Activated CD4-positive, CD25-positive, alpha-beta regulatory T cell (primary cell): ENCODE results near the gene MAPK6.

Experiments
- DNase-seq, 4 experiments: peaks; one replicate each; lab custom pipeline; 2025; lab: John Stamatoyannopoulos, UW

The MAPK6 gene

DNA sequence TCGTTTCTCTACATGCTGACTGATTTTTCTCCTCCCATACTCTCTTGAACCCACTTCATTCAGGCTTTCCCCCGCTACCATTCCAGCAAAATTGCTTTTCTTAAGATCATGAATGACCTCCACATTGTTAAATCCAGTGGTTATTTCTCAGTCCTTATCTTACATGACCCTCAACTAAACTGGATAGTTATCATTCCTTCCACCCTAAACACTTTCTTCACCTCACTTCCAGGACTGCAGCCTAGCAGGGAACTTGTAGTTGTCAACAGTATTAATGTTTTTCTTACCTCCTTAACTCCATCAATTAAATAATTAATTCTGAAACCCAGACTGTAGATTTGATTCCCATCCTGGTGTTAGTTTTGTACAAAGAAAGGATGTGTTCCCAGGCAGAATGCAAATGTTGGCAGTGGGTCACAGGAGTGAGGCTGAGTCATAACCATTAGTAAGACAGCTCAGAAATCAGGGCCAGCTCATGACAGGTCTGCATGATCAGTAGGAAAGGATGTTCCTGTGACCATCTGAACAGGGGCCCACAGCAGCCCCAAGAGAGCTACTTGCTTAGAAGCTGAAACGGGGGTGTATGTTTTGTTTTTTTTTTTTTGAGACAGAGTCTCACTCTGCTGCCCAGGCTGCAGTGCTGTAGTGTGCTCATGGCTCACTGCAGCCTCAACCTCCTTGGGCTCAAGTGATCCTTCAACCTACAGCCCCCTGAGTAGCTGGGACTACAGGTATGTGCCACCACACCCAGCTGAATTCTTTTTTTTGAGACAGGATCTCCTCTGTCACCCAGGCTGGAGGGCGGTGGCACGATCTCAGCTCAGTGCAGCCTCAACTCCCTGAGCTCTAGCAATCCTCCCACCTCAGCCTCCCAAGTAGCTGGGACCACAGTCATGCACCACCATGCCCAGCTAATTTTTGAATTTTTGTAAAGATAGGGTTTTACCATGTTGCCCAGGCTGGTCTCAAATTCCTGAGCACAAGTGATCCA lies 84.5 kb downstream of the MAPK6 start:
- DNase-seq, result no peak

DNA sequence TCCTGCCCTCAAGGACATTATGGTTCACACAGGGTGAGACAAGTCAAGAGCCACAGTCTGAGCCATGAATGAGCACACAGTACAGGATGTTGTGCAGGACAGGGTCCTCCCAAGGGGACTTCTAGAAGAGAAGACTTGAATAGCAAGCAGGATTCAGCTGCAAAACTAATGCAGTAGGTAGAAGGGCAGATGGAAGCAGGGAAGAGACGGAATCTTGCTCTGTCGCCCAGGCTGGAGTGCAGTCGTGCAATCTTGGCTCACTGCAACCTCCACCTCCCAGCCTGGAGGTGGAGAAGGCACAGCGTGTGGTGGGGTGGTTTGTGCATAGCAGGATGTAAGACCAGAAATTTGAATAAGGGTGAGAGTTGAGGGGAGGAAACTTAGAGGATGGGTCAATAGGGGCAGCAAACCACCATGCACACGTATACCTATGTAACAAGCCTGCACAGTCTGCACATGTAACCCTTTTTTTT lies 85.5 kb downstream of the MAPK6 start:
- no peak for DNase-seq

DNA sequence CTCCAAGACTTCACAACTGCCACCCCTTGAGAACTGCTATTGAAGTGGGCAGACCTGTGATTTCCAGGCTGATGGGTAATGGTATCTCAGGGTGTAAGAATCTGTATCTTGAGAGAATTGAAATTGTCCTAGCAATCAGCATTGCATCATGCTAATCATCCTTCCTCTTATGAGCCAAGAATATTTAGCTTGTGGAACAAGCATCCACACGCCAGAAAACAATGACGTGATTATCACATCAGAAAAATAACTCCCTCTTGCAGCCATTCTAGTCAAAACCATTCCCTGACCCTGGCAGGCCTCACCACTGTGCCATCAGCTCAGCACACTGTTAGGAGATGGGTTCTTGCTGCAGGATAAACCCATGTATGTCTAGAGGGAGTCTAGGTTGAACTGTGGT lies 86.8 kb downstream of the MAPK6 start:
- no peak for DNase-seq

DNA sequence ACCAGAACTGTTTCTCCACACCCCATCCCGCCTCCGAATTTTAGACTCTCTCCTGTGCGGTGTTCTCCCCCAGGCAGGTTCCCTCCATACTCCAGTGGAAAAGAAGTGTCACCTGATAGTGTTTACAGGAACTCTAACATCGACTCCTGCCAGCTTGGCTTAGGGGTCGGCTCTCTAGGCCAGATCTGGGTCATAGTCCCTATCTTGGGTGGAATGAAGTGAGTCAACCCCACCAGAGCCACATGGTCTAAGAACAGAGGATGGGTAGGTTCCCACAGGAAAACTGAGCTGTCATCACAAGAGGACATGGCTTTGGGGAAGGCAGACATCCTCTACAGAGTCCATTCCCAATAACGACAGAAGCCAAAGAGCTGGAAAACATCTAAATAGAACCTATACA lies 87.6 kb downstream of the MAPK6 start:
- DNase-seq, result no peak

DNA sequence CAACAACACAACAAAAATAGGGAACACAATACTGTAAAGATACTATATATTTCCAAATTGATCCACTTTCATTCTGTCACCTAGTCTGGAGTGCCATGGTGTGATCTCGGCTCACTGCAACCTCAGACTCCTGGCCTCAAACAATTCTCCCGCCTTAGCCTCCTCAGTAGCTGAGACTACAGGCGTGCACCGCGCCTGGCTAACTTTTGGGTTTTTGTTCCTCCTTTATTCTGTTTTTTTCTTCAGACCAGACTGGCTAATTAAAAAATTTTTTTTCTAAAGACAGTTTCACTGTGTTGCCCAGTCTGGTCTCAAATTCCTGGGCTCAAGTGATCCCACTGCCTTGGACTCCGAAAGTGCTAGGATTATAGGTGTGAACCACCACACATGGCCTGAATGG lies 88.2 kb downstream of the MAPK6 start:
- no peak for DNase-seq

DNA sequence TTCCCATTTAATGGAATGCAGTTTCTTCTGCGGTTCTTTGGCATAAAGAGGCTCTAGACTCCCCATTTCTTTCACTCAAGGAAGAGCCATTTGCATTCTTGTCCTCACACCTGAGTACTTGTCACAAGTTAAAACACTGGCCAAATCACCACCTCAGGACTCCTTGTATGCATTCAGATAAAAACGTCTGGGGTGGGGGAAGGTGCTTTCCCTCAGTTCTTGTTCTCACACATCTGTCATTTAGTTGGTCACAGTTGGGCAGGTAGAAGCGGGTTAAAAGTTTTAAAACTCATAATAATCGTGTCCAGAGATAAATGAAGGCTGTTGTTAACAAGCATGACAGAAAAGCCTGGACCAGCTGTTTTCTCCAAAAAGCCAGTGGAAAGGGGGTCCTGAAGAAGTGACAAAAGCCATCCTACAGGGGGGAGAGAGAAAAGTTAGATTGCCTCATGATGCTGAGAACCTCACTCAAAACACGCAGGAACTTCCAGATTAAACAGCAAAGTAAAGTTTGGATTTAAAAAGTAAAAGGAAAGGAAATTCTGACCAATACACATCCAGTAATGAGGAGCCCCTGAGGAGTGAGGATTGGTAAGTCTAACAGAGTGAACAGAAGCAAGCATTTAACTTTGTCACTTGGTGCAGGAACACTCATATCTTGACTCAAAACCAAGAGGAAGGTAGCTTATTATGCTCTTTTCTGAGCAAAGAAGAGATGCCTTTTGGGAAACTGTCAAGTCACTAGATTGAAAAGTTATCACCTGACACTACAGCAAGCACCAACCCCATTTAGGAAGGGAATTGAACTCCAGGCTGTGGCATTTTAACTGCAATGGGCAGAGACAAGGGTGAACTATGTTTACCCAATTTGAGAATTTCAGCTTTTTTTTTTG lies 90.8 kb downstream of the MAPK6 start:
- DNase-seq, result no peak

DNA sequence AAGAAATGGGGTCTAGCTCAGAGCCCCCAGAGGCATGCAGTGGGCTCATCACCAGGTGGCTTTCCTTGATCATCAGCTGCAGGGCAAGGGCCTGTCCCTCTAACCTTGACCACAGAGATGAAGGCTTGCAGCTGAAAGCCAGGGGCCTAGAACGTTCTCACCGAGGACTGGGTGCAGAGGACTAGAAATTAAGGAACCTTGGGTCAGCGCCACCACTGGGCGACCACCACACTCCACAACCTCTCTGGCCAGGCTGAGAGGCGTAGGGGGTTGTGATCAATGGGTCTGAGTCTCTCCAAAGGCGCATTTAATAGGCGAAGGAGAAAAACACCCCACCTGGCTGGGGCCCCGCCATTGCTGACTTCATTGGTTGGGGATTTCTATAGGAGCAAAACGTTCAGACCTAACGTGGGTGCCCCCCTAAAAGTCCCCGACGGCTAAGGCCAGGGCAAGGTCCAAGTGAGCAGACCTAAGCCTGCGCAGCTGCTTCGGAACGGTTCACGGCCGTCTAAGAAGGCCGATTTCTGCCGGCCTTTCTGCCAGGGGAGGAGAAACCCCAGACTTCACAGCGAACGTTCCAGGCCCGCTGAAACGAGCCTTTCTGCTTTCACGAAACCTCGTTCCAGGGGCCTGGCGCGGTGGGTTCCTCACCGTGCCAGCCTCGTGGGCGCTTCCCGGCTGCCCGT lies 92.6 kb downstream of the MAPK6 start:
- DNase-seq, result no peak

DNA sequence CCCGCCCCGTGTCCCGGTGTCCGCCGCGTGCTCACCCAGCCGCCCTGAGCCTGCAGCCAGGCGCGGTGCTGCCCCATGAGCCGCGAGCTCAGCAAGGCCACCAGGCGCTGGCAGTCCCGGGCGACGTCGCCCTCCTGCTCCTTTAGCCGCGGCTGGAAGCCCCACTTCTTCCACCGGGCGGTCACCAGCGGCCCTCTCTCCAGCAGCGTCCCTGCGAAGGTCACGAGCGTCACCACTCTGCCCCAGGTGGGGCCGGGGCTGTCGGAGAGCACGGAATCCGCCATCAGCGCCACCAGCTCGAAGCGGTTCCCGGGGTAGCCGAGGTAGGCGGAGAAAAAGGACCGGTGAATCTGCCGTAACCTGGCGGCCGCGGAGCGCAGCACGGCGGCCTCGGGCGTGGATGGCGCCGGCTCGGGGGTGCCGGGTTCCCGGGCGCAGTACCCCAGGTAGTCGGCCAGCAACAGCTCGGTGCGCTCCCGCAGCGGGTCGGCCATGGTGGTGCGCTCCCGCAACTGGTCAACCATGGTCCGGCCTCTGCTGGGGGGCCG lies 93.3 kb downstream of the MAPK6 start:
- peak in 3 of 4 experiments; percentile 7 to 18 (median 14) for DNase-seq

DNA sequence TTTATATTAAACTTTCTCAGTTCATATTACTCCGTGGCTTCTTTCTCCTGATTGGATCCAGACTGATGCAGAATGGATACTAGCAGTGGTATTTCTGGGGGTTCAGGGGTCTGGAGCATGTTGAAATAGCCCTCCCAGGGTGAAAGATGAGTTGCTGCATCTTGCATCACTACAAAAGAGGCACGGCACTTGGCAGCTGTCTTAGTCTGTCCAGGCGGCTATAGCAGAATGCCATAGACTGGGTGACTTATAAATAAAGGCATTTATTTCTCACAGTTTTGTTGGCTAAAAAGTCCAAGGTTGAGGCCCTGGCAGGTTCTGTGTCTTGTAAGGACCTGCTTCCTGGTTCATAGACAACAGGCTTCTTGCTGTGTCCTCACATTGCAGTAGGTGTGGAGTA lies 94.2 kb downstream of the MAPK6 start:
- DNase-seq, result no peak

DNA sequence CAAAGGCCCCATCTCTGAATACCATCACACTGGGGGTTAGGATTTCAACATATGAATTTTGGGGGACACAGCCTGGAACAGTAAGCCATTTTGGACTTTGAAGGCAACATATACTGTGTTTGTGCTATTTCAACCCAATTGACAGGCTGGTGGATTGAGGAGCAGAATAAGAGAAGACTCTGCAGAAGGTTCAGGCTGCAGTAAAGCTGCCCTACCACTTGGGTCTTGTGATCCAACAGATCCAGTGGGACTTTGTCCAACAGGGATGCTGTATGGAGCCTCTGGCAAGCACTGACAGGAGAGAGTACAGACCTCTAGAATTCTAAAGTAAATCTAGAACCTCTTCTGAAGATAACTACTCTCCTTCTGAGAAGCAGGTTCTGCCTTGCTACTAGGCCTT lies 94.7 kb downstream of the MAPK6 start:
- DNase-seq, result no peak

DNA sequence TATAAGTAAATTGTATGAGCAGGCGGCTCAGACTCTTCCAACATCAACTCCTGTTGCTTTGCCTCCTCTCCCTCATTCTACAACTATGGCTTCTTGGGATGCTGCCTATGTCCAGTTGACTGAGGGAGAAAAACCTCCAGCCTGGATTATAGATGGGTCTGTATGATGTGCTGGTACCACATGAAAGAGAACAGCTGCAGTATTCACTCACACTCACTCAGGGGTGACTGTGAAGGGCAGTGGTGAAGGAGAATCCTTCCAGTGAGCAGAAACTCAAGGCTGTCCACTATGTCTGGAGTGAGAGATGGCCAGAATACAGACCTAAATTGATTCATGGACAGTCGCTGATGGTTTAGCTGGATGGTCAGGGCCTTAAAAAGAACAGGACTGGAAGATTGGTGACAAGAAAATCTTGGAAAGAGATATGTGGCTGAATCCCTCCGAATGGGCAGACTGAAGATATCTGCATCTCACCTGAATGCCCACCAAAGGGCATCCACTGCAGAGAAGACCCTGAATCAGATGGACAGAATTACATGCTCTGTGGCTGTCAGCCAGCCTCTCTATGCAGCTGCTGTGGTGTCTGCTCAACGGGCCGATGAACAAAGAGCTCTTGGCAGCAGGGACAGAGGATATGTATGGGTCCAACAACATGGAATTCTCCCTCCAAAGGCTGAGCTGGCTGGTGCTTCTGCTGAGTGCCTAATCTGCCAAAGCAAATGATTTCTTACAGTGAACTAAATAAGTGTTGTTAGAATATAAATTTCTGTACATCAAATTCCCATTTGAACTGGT lies 95.4 kb downstream of the MAPK6 start:
- no peak for DNase-seq

DNA sequence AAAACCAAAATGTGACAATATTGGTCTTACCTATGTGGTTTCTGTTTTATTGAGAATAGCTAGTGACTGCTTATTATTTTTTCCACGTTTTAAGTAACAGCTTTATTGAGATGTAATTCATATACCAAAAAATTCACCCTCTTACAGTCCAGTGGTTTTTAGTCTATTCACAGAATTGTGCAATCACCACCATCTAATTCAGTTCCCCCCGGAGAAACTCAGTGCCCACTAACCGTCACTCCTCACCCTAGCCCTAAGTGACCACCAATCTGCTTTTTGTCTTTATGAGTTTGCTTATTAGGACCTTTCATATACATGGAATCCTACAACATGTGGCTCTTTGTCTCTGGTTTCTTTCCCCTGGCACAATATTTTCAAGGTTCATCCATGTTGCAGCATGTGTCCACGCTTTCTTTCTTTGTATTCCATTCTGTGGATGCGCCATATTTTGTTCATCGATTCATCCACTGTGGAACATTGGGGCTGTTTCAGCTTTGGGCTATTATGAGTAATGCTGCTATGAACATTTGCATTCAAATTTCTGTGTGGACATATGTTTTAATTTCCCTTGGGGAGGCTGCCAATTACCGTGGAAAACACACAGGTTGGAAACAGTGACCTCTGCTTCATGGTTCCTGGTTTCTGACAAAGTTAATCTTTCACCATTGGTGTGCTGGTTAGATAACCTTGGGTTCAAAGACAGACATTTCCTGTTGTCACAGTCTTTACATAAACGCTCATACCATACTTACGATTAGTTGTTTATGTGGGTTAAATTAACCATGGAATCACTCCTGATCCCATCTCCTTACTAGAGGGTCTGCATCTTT lies 96.8 kb downstream of the MAPK6 start:
- DNase-seq, result no peak
